ENCODE results near the gene SMG1.

SMG1 gene

DNA sequence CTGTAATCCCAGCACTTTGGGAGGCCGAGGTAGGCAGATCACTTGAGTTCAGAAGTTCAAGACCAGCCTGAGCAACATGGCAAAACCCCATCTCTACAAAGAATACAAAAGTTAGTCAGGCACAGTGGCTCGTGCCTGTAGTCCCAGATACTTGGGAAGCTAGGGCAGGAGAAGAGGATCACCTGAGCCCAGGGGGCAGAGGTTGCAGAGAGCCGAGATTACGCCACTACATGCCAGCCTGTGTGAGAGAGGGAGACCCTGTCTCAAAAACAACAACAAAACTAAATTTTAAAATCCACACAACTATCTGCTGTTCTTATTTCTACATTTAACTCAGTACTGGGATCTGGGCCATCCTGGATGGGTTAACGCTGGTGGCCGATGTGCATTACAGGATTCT, 83.6 kb downstream of the SMG1 start:
- DNase-seq, result no peak

DNA sequence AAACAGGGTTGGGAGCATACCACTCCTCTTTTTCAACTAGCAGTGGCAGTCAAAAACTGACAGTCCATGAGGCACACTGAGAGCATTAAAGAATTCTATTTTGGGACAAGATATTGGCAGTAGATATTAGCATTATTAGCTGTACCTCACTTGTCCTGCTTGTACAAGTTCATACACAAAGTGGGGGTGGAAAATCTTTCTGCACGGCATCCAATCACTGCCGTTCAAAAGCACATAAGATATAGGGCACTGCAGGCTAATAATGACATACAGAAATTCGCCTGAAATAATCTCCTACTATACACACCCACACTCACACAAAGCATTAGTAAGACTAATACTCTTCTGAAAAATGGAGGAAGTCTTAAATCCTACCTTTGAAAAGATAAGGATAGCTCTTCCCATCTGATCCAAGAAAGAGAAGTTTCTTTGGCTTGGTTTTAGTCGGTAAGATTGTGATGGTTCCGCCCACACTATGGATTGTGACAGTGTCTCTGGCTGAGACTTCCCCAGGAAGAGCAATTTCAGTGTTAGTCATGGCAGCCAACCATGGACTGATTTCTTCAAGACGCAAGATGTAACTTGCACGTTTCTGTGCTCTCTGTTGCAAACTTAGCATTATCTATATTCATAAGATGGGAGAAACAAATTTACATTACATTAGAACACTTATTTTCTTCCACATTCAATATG, 84.2 kb downstream of the SMG1 start:
- no peak for DNase-seq

DNA sequence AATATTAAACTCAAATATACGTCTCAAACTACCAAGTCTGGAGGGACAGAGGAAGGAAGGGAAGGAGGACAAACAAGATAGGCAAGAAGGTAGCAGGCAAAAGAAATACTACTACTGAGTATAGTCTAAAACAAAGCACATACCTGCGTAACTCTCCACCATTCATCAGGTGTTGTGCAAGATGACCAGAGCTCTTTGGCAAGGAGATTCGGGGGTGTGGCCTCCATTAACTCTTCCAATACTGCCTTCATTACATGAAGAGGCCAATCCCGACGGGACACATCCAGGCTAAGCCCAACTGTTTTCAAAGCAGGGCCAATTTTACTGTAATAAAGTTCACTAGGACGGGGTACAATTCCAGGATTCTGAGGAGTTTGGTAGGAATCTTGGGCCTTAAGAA, 86.7 kb downstream of the SMG1 start:
- DNase-seq, result no peak

DNA sequence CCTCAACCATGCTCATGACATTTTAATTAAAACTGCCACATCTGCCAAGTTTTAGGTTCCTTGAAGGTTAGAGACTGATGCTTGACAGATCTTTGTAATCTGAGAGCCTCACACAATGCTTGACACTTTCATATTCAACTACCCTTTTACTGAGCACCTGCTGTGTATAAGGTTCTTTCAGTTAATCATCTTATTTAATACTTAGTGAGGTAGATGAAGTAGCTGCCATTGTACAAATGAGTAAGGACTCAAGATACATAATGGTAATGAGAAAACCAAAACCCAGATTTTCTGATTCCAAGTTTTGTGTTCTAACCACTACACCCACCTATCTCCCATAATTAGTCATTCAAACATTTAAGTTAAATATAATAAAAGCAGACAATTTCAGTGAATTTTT, 89.5 kb downstream of the SMG1 start:
- DNase-seq, result no peak

DNA sequence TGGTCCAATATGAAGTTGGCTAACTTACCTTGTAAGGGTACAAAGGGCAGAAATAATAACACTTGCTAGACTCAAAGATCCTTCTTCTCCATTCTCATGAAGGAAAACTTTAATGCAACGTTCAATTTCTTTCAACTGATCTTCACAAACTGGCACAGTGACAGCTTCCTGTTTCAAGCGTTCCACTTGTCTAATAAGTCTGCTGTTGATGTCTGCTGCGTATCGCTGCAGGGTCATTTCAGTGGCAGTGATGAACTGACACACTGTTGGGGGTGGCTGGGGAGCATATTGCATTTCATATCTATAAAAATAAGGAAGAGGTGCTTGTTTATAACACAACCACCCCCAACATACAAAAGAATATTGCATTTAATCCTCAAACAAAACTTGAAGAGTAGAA, 91.3 kb downstream of the SMG1 start:
- DNase-seq, result no peak

DNA sequence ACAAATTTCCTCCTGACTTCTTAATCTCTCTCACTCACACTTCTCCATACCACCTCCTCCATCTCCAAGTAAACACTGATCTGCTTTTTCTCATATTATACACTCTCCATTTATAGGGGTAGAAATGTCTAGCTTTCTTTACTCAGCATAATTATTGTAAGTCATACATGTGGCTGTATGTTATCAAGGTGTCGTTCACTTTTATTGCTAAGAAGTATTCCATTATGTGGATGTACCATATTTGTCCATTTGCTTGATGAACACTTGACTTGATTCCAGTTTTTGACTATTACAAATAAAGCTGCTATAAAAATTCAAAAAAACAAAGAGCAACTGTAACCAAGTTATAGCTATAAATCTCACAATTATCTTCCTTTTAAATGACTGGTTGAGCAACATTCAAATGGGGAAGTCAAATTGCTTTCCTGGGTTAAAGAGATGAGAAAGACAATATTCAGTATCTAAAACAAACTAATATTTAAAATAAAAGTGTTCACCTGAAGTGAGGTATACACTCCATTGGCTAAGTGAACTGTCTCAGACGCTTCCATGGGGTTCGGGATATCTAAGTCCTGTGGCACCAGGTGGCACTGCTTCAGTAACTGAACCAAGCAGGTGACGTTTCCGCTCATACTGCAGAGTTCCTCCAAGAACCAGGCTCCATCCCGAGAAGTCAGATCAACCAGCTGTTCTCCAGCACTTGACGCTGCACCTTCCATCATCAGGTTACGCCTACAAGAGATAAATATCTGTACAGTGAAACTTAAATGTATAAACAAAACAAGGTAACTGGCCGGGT, 92.3 kb downstream of the SMG1 start:
- no peak for DNase-seq

DNA sequence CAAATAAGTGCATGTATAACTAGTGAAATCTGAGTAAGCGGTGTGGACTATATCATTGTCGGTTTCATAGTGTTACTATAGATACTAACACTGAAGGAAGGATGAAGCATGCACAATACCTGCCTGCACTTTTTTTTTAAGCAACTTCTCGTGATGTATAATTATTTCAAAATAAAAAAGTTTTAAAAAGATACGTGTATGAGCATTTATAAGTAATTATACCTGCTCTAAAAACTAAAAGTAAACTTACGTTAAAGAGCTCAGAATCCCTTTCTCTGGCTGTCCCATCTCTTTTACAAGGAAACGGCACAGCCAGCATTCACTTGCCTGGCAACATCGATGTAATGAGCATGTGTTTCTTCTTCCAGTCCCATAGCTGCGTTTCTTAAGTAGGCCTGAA, 93.6 kb downstream of the SMG1 start:
- no peak for DNase-seq

DNA sequence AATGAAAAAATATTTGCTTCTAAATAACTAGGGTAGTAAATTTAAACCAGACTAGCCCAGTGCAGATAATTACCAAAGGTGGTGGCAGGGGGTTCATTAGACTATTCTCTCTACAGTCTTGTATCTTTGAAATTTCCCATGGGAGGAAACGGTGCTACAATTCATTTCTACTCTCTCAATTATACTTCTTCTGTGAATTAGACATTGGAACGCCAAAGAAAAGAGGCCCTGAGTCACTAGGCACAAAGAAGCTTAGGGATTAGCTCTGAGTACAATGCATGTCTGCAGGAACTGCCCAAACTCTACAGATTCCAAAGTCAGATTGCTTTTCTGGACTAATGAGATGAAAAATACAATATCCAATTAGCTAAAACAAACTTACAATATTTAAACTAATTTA, 94.2 kb downstream of the SMG1 start:
- DNase-seq, result no peak

DNA sequence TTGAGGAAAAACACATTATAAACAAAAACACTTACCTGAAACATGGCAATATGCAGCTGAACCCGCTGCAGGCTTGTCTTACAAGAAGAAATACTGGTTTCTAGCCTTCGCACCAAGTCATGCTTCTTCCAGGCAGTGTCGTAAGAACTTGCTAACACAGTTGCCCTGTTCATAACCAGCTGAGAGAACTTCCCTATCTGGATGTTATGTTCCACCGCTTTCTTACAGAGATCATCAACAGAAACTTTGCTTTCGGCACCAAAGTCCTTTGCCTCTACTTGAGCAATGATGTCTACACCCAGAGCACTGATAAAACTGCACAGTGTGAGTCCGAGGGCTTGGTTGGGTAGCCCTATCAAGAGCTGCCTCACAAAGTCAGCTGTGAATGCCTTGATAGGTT, 97.0 kb downstream of the SMG1 start:
- DNase-seq, result no peak

DNA sequence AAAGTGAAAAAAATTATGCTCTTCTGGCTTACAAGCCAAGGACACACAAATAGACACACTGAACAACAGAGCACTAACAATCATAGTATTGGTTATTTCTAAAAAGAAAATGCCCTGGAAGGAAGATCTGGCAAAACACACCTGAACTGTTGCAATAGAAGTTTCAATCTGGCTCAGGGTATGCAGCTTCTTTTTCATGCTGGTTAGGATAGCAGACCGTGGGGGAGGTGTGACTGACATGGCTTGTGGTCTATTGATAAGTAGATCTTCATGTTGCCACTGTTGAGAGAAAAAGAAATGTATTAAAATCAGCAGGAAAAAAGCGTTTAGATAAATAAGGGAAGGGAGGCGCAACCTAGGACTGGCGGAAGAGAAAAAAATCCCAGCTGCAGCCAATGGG, 98.3 kb downstream of the SMG1 start:
- DNase-seq, result no peak

DNA sequence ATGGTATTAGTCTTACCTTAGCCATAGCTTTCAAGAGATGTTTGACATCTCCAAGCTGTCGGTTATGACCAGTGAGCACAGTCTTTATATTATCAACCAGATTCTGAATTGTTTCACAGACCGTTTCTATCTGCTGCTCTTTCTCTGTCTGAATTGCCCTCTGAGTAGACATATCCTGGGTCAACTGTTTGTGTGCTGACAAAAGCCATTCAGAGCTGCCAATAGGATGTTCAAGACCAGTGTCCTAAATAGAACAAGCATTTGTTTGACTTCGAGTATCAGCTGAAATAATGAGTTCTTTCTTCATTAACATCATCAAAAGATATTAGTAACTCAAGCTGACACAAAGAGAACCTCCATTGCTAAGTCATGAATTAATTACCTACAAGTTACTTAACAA, 109.9 kb downstream of the SMG1 start:
- no peak for DNase-seq

DNA sequence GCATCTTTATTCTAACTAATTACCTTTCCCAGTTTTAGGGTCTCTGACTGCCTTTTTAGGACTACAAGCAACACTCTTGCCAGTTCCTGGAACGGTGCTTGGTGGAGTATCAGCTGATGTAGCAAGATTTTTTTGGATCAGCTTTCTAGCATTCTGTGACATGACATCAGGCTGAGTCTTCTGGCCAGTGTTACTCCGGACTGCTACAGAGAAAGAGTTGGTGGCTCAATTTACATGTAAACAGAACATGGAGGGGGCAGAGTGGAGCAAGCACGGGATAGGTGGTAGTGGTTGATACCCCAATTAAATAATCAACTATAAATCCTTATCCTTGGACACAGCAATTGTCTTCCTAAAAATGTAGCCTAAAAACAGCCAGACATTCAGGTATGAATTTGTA, 114.3 kb downstream of the SMG1 start:
- DNase-seq, result no peak

DNA sequence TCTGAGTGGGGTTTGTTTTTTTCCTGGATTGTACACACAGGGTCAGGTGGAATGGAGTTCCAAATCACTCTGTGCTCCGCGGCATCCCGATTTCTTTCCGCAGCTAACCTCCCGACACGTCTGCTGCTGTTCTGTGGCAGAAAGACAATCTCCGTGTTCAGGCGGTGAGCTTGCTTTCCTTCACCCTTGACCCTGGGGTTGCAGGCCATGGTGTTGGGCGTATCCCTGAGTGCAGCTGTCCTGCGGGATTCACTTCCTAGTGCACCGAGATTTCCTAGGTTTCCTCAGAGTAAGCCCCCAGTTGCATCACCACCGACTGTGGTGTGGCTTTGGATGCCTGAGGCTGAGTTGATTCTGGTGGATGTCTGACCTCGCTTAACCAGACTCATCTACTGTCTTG, 117.0 kb downstream of the SMG1 start:
- no peak for DNase-seq

DNA sequence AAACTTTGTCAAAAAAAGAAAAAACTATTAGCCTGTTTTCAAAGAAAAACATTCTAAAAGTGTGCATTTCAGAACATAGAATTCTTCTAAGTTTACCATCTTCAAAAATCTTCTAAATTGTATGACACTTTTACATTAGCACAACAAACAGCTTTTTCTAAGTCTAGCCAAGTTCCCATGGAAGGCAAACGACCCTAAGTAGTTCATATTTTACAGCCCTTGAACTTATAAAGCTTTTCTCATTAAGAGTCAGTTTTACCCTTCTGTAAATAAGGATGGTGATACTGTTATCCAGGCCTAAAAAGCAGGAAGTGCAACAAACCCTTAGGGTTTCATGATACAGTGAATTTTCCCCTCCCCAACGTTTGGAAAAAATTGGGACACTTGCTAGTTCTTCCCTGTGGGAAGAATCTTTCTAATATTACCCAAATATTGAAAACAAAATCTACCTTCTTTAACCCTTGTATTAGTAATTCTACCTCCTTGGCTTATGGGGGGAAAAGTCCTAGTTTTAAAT, 120.9 kb downstream of the SMG1 start:
- DNase-seq, result no peak

DNA sequence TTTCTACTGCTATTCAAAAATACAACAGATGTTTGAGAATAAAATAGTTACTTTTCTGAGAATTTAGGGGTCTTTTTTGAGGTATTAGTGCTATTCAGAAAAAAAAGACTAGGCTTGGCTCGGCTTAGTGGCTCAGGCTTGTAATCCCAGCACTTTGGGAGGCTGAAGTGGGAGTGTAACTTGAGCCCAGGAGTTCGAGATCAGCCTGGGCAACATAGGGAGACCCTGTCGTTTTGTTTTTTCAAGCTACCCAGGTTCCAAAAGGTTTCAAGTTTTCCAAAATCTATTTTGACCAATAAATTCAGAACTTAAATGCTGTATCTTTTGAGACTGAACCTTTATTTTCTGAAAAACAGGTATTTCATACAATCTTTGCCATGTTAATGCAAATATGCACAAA, 121.7 kb downstream of the SMG1 start:
- no peak for DNase-seq

DNA sequence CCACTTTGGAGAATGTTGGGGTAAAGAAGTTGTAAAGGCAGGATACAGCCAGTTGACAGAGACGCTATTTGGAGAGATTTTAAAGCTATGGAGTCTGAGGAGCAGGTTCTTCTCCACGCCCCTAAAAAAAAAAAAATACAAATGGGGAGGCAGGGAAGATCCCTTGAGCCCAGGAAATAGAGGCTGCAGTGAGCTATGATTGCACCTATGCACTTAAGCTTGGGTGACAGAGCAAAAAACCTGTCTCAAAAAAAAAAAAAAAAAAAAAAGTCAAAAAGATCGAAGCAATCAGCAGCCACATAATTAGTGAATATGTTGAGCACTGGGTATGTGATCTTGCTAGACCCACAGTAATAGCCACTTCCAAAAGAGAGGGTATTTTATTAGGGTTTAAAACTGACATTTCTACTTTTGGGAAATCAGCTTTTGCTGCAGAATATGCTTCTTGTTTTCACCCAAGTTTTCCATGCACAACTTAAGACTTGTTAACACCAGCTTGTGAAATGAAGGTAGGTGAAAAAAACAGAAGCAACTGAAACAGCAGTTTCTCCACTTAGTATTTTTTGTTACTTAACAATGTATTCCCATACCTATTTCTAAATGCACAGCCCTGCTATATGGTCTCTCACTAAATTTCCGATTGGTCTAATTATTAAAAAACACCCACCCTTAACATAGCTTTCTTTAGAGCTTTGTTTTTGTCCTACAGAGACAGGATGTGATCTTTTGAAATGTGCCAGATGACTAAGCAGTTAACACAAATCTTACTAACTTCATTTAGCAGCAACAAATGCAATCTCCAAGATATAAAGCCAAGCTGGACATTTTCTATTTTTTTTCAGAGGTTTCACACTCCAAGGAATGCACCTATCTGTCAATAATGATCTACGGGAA, 122.4 kb downstream of the SMG1 start:
- no peak for DNase-seq

DNA sequence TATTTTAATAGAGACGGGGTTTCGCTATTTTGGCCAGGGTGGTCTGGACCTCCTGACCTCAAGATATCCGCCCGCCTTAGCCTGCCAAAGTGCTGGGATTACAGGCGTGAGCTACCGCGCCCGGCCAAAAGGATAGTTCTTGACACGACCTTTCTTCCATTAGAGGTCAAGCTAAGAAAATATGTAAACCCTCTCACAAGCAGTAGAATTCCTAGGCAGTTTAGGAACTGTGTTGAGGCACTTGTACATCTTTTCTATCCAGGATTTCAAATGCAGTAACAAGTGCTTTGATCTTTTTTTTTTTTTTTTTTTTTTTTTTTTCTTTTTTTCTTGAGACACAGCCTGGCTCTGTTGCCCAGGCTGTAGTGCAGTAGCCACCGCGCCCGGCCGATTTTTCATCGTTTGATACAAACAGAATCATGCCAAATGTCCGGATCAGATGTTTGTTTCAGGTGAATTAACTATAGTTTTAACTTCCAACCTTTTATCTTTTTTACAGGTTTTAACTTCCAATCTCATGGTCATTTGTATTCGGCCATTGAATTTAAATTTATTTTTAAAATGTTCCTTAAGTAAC, 123.4 kb downstream of the SMG1 start:
- DNase-seq, result no peak

DNA sequence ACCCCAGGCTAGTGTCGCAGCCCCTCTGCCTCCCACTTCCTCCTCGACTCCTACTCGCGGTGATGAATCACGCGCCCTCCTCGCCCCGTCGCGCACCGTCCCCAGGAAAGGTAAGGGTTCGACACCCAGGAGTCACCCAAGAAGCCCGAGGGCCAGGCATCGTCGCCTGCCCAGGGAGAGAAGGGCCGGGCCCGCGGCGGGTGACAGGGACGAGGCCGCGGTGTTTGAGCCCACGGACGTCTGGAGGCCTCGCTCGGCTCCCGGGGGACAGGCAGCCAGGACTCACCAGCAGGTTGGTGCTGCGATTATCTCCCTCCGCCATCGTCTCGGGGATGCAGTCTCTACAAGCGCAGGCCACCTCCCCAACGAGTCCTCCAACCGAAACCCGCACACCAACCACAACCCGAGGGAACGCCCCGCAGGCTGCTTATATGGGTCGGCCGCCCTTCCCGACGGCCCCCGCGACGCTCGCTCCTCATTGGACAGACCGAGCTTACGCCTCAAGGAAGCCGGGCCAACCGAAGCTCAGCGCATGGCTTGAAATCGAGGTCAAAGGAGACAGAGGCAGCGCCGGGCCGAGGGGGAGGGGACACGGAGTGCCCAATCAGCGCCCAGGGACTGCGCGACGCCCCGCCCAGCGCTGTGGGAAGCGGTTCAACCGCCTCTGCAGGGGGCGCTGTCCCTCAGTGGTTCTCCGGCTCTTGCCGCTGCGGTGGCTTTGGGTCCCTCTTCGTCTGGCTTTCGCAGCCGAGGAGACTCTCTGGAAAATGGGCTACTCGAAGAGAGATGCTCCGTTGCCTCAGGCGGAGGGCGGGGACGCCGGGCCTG, 124.8 kb downstream of the SMG1 start, which contains the start of gene ARL6IP1:
Gene ARL6IP1, minus strand, starts transcription at position 405 of the 828 bp plus-strand sequence. Its CDS starts 83 bp downstream, at position 322.
- DNase-seq, result peak; percentile 96 to 100 (median 98)

DNA sequence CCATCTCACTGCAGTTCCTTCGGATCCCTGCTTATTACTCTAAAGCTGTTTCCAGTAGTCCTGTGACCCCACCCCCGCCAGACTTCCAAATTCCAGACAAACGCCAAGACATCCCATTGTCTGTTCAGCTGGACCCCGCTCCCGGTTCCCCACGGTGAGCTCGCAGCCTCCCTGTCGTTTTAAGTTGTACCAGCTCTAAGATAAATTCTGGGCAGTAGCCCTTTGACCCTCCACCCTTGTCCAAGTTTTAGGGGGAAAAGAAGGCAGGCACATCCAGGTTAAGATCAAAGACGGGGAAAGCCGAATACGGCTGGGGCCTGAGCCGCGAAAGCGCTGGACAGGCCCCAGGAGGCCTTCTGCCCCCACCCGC, 125.4 kb downstream of the SMG1 start:
- DNase-seq, result no peak

DNA sequence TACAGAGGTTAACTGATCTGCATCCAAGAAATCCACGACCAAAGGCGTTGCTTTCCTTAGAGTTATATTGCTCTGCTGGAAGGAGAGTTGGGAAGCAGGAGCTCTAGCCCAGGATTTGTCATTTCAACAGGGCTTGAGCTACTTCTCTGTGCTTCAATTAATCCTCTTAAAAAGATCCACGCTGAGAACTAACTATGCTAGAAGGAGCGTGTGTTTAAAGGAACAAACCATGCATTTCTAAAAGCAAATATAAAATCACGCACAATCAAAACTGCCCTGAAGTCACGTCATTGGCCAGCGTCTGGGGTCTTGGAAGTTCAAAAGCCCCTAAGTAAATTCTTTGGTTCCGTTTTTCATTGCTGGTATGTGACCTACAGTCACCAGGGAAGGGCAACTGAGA, 125.9 kb downstream of the SMG1 start:
- DNase-seq, result no peak

DNA sequence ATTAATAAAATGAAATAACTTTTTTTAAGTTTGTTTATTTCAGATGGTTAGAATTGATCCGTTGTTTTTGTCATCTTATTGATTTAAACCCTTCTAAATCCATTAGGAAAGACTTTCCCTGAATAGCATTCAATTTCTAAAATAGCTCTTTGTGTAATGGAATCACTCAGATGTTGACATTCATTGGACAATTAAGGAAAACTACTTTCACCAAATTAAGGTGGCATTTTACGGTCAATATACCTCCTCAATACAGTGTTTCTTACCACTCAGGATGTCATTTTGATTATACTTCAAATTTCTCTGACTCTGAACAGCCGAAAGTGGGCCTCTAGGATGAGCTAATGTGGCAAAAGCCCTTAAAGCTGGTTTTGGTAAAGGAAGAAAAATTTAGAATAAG, 126.7 kb downstream of the SMG1 start:
- DNase-seq, result no peak

DNA sequence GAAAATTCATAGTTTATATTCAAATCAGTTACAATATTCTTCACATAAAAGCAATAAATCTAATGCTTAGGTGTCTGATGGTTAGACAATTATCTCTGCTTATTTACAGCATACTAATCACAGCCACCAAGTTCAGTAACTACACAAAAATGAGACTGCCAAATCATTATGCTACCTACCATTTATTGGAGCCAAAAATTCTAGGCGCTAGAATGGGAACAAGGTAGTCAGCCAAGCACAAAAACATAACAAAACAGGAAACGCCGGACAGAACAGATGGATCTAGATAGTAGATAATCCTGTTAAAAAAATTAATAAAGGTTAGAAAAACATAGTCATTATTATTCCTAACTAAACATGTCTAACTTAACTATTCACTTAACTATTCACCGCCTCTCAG, 128.5 kb downstream of the SMG1 start:
- no peak for DNase-seq

Data from activated naive CD4-positive, alpha-beta T cell (primary cell).